Kidney epithelial cell (primary cell): ENCODE results near the gene SPAG9. TPM values are rescaled to one million over a fixed set of nuclear protein-coding genes. Genes with fewer than 3 reads are reported as not detected.

Experiments
- DNase-seq: peaks from one replicate; pipeline ENCODE4 v3.0.0-alpha.2; 2010; ENCODE audit warnings: low read depth
- H3K27me3 ChIP-seq: 2 replicates; pipeline ENCODE4 v1.6.0; 2011; ENCODE audit warnings: low read length; ENCODE audit not compliant: control insufficient read depth, insufficient read depth
- H3K36me3 ChIP-seq: 2 replicates; pipeline ENCODE4 v1.5.1; 2011; ENCODE audit warnings: low read length; ENCODE audit not compliant: control insufficient read depth, insufficient read depth
- H3K4me3 ChIP-seq: 2 replicates; pipeline ENCODE4 v1.5.1; 2011; ENCODE audit warnings: low read depth, mild to moderate bottlenecking, control low read depth, low read length
- CTCF ChIP-seq: IDR thresholded peaks from 2 replicates; pipeline ENCODE4 v1.5.1; 2011; ENCODE audit warnings: mild to moderate bottlenecking, moderate library complexity, low read length, control low read depth, inconsistent platforms; ENCODE audit not compliant: insufficient read depth, poor library complexity, severe bottlenecking
- total RNA-seq: library from RNA; depleted of rRNA; stranded (reverse); fragments of >200 nt; gene quantifications from 2 replicates; pipeline ENCODE4 v1.2.3, GENCODE V29; 2015

SPAG9 gene
- total RNA-seq, 1 donor from 2014 or later, result 85.5 TPM

- Histone ChIP-seq H3K4me3 (no peak overlapping the region), H3K36me3 (no peaks in the 10 kb centered on the region), H3K27me3 (no peaks in the 10 kb centered on the region)
- TF ChIP-seq CTCF, result no peak
- DNase-seq, result no peak
Observed at GRCh38 chr17:51017270-51017669, 103.4 kb downstream of the SPAG9 start.

- Histone ChIP-seq H3K36me3 (no peaks in the 10 kb centered on the region), H3K27me3 (no peaks in the 10 kb centered on the region), H3K4me3 (no peak overlapping the region)
- DNase-seq, result no peak
- no peak for TF ChIP-seq CTCF
Observed at GRCh38 chr17:51016099-51016498, 104.6 kb downstream of the SPAG9 start.

GRCh38 chr17:51015145-51015558 is 105.5 kb downstream of the SPAG9 start:
- Histone ChIP-seq H3K4me3 (no peak overlapping the region), H3K36me3 (no peaks in the 10 kb centered on the region), H3K27me3 (no peaks in the 10 kb centered on the region)
- TF ChIP-seq CTCF, result no peak
- no peak for DNase-seq

GRCh38 chr17:51014129-51014528 is 106.5 kb downstream of the SPAG9 start:
- H3K36me3 ChIP-seq, result no peaks in the 10 kb centered on the region

GRCh38 chr17:51013322-51013721 is 107.3 kb downstream of the SPAG9 start:
- TF ChIP-seq CTCF, result no peak
- no peaks in the 10 kb centered on the region for H3K36me3 ChIP-seq
- H3K4me3 ChIP-seq, result no peak overlapping the region
- no peak for DNase-seq
- H3K27me3 ChIP-seq, result no peaks in the 10 kb centered on the region

More at GRCh38 chr17:51014129-51014528, 106.5 kb downstream of the SPAG9 start:
- DNase-seq, result no peak
- TF ChIP-seq CTCF, result no peak
- H3K4me3 ChIP-seq, result no peak overlapping the region
- H3K27me3 ChIP-seq, result no peaks in the 10 kb centered on the region

- DNase-seq, result no peak
- Histone ChIP-seq H3K4me3 (no peak overlapping the region), H3K36me3 (no peaks in the 10 kb centered on the region), H3K27me3 (no peaks in the 10 kb centered on the region)
- TF ChIP-seq CTCF, result no peak
Observed at GRCh38 chr17:51012538-51012937, 108.1 kb downstream of the SPAG9 start.
